GM23338 (cell line): Measurements from ENCODE around the gene MXRA5. TPM values are rescaled to one million over a fixed set of nuclear protein-coding genes. Genes with fewer than 3 reads are reported as not detected.

ENCODE experiments used
- ATAC-seq: fragments of 200-7000 bp; cut with Tn5 transposase; 3 replicates; pipeline ENCODE4 v1.9.1; 2020
- DNase-seq: peaks from one replicate; pipeline ENCODE4 v3.0.0-alpha.2; 2015; ENCODE audit warnings: low spot score
- H2AFZ ChIP-seq: fragments of 200-600 bp; sonication (generic); 2 replicates; pipeline ENCODE4 v1.8.0; 2016; ENCODE audit warnings: antibody characterized with exemption, mild to moderate bottlenecking, moderate library complexity
- H3F3A ChIP-seq: fragments of 200-600 bp; sonication (generic); replicated peaks from 2 replicates; pipeline ENCODE4 v1.8.0; 2017; ENCODE audit warnings: antibody characterized with exemption, mixed run types, low read depth
- H3K27ac ChIP-seq: fragments of 200-600 bp; sonication (generic); 2 replicates; pipeline ENCODE4 v1.6.1; 2016; ENCODE audit warnings: low read depth
- H3K27me3 ChIP-seq: fragments of 200-600 bp; sonication (generic); 2 replicates; pipeline ENCODE4 v1.8.0; 2016; ENCODE audit warnings: mild to moderate bottlenecking, mixed run types, moderate library complexity; ENCODE audit not compliant: insufficient read depth
- H3K36me3 ChIP-seq: fragments of 200-600 bp; sonication (generic); 2 replicates; pipeline ENCODE4 v1.8.0; 2016; ENCODE audit warnings: mild to moderate bottlenecking; ENCODE audit not compliant: insufficient read depth
- H3K4me1 ChIP-seq: fragments of 200-600 bp; sonication (generic); 2 replicates; pipeline ENCODE4 v1.8.0; 2016; ENCODE audit warnings: mild to moderate bottlenecking, moderate library complexity; ENCODE audit not compliant: insufficient read depth
- H3K4me2 ChIP-seq: fragments of 200-600 bp; sonication (generic); 2 replicates; pipeline ENCODE4 v1.7.1; 2017; ENCODE audit warnings: mixed run types
- H3K4me3 ChIP-seq: fragments of 200-600 bp; sonication (generic); 2 replicates; pipeline ENCODE4 v1.6.1; 2016; ENCODE audit warnings: mixed run types
- H3K79me2 ChIP-seq: fragments of 200-600 bp; sonication (generic); replicated peaks from 2 replicates; pipeline ENCODE4 v1.8.0; 2017; ENCODE audit warnings: mild to moderate bottlenecking; ENCODE audit not compliant: insufficient read depth
- H3K9me2 ChIP-seq: fragments of 200-600 bp; sonication (generic); 2 replicates; pipeline ENCODE4 v1.8.0; 2017; ENCODE audit not compliant: insufficient read depth
- H4K20me1 ChIP-seq: fragments of 200-600 bp; sonication (generic); replicated peaks from 2 replicates; pipeline ENCODE4 v1.8.0; 2017; ENCODE audit warnings: mild to moderate bottlenecking; ENCODE audit not compliant: insufficient read depth
- H3K27ac Mint-ChIP-seq: 2 replicates; pipeline ENCODE4 v1.8.0; 2020; ENCODE audit warnings: inconsistent platforms, mild to moderate bottlenecking, moderate library complexity, mixed read lengths
- H3K27me3 Mint-ChIP-seq: 3 replicates; pipeline ENCODE4 v1.8.0; 2022; ENCODE audit warnings: low read depth, mild to moderate bottlenecking, moderate library complexity, mixed read lengths, inconsistent platforms; ENCODE audit not compliant: insufficient read depth, poor library complexity
- H3K36me3 Mint-ChIP-seq: 3 replicates; pipeline ENCODE4 v1.8.0; 2021; ENCODE audit warnings: low read depth, mild to moderate bottlenecking, inconsistent platforms, moderate library complexity, mixed read lengths
- H3K4me1 Mint-ChIP-seq: 3 replicates; pipeline ENCODE4 v1.8.0; 2020; ENCODE audit warnings: mild to moderate bottlenecking, inconsistent platforms, mixed read lengths
- H3K4me3 Mint-ChIP-seq: 3 replicates; pipeline ENCODE4 v1.8.0; 2021; ENCODE audit warnings: moderate library complexity, mild to moderate bottlenecking, inconsistent platforms, mixed read lengths
- H3K9me3 Mint-ChIP-seq: 3 replicates; pipeline ENCODE4 v1.8.0; 2020; ENCODE audit warnings: moderate library complexity, mild to moderate bottlenecking, inconsistent platforms, mixed read lengths
- CREB1 ChIP-seq: fragments of 250-450 bp; sonication (Bioruptor Pico); IDR thresholded peaks from 2 replicates; pipeline ENCODE4 v1.5.0; 2020; ENCODE audit warnings: low read depth, mild to moderate bottlenecking, moderate library complexity
- CTCF ChIP-seq, 2 experiments: fragments of 200-600 bp in 1 of 2; sonication (generic) in 1 of 2; conservative IDR thresholded peaks; 2 replicates each; pipeline versions ENCODE4 v1.5.1 to v1.6.1; 2016 to 2017; ENCODE audit warnings: antibody characterized with exemption in 2 of 2, low read depth in 2 of 2, mild to moderate bottlenecking in 2 of 2, moderate library complexity in 1 of 2
- EZH2 ChIP-seq: fragments of 200-600 bp; sonication (generic); IDR thresholded peaks from one replicate; pipeline ENCODE4 v1.8.0; 2017; ENCODE audit warnings: antibody characterized with exemption, mild to moderate bottlenecking, low read depth; ENCODE audit not compliant: unreplicated experiment
- EZH2phosphoT487 ChIP-seq: fragments of 200-600 bp; sonication (generic); IDR thresholded peaks from one replicate; pipeline ENCODE4 v1.8.1; 2018; ENCODE audit warnings: antibody characterized with exemption; ENCODE audit not compliant: unreplicated experiment
- JUNB ChIP-seq: IDR thresholded peaks from one replicate; pipeline ENCODE4 v1.6.1; 2016; ENCODE audit warnings: antibody characterized with exemption; ENCODE audit not compliant: unreplicated experiment
- NANOG ChIP-seq: IDR thresholded peaks from 2 replicates; pipeline ENCODE4 v1.6.1; 2016; ENCODE audit warnings: antibody characterized with exemption, borderline replicate concordance
- POLR2AphosphoS5 ChIP-seq: IDR thresholded peaks from 2 replicates; pipeline ENCODE4 v1.6.1; 2016; ENCODE audit warnings: antibody characterized with exemption, low read depth
- REST ChIP-seq: IDR thresholded peaks from one replicate; pipeline ENCODE4 v1.6.1; 2018; ENCODE audit warnings: antibody characterized with exemption; ENCODE audit not compliant: unreplicated experiment
- STAT1 ChIP-seq: IDR thresholded peaks from one replicate; pipeline ENCODE4 v1.6.1; 2016; ENCODE audit warnings: antibody characterized with exemption; ENCODE audit not compliant: unreplicated experiment
- ZNF114 ChIP-seq: fragments of 250-450 bp; sonication (Bioruptor Pico); IDR thresholded peaks from 2 replicates; pipeline ENCODE4 v1.5.0; 2020; ENCODE audit warnings: mild to moderate bottlenecking, moderate library complexity
- ZNF331 ChIP-seq: fragments of 250-450 bp; sonication (Bioruptor Pico); IDR thresholded peaks from 2 replicates; pipeline ENCODE4 v1.5.0; 2020; ENCODE audit warnings: low read depth, mild to moderate bottlenecking, moderate library complexity
- polyA plus RNA-seq: library from polyadenylated mRNA; unstranded; fragments of >200 nt; fragmentation: Nextera tagmentation; extraction: Ambion mirVana; gene quantifications from 2 replicates; pipeline ENCODE4 v1.2.1, GENCODE V29; 2016
- total RNA-seq: library from RNA; depleted of rRNA; stranded (reverse); fragments of >200 nt; shearing (Covaris generic); gene quantifications from 2 replicates; pipeline ENCODE4 v1.2.3, GENCODE V29; 2014
- TF ChIP-seq, protein P1 (sequence below): IDR thresholded peaks from 2 replicates; pipeline ENCODE4 v1.6.1; 2016; ENCODE audit warnings: antibody characterized with exemption
- TF ChIP-seq, protein P2 (sequence below): fragments of 250-450 bp; sonication (Bioruptor Pico); IDR thresholded peaks from 2 replicates; pipeline ENCODE4 v1.5.0; 2020; ENCODE audit warnings: mild to moderate bottlenecking, moderate library complexity

MXRA5 gene
- total and polyA plus RNA-seq, 2 experiments from 2014 or later, result 0.45 to 2.6 TPM

DNA sequence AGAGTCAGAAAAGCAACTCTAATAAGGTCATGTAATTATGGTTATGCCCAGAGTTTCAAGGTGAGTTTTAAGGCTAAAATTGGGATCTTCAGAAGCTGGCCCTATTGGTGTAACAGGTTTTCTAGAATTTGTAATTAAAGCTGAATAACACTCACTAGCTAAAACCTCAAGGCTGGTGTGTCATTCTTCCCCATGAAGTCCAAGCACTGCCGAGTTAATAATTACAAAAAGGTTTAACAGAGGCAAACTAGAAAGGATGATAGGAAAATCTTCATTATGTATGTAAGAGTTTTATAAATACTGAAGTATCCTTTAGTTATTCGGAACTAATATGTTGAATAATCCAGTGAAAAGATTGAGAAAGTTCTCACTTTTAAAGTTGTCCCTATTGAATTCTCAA, 34.3 kb downstream of the MXRA5 start:
- H3K4me1 Mint-ChIP-seq, result no peaks in the 10 kb centered on the region
- H3K27me3 Mint-ChIP-seq, result peaks cover under 1% of the 10 kb centered on the region
- H3K79me2 ChIP-seq, result no peaks in the 10 kb centered on the region

More for the DNA sequence above, 34.3 kb downstream of the MXRA5 start:
- ATAC-seq (no peak), DNase-seq (no peak)
- H3K27ac Mint-ChIP-seq, result no peak overlapping the region
- H3K36me3 Mint-ChIP-seq, result peaks cover 18% of the 10 kb centered on the region
- Histone ChIP-seq H4K20me1 (no peaks in the 10 kb centered on the region), H3K36me3 (no peaks in the 10 kb centered on the region), H3K4me3 (no peak overlapping the region), H2AFZ (no peak overlapping the region), H3K4me2 (no peak overlapping the region), H3K27ac (no peak overlapping the region), H3F3A (no peaks in the 10 kb centered on the region), H3K4me1 (no peaks in the 10 kb centered on the region), H3K27me3 (no peaks in the 10 kb centered on the region), H3K9me2 (no peaks in the 10 kb centered on the region)
- no peaks in the 10 kb centered on the region; the same call in 2 of the 3 replicates for H3K9me3 Mint-ChIP-seq
- no peak overlapping the region for H3K4me3 Mint-ChIP-seq
- TF ChIP-seq ZNF331 (CRISPR knock-in tag) (no peak), EZH2 (no peak), POLR2AphosphoS5 (no peak), JUNB (no peak), REST (no peak), NANOG (no peak), EZH2phosphoT487 (no peak), CTCF (conservative IDR thresholded peaks at IDR 0.05; ENCODE audit: low read depth in 2 of 2) (no peak), CREB1 (CRISPR knock-in tag) (no peak), STAT1 (no peak), ZNF114 (no peak)
- TF ChIP-seq, protein P1, sequence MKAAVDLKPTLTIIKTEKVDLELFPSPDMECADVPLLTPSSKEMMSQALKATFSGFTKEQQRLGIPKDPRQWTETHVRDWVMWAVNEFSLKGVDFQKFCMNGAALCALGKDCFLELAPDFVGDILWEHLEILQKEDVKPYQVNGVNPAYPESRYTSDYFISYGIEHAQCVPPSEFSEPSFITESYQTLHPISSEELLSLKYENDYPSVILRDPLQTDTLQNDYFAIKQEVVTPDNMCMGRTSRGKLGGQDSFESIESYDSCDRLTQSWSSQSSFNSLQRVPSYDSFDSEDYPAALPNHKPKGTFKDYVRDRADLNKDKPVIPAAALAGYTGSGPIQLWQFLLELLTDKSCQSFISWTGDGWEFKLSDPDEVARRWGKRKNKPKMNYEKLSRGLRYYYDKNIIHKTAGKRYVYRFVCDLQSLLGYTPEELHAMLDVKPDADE, result no peak
- TF ChIP-seq, protein P2, sequence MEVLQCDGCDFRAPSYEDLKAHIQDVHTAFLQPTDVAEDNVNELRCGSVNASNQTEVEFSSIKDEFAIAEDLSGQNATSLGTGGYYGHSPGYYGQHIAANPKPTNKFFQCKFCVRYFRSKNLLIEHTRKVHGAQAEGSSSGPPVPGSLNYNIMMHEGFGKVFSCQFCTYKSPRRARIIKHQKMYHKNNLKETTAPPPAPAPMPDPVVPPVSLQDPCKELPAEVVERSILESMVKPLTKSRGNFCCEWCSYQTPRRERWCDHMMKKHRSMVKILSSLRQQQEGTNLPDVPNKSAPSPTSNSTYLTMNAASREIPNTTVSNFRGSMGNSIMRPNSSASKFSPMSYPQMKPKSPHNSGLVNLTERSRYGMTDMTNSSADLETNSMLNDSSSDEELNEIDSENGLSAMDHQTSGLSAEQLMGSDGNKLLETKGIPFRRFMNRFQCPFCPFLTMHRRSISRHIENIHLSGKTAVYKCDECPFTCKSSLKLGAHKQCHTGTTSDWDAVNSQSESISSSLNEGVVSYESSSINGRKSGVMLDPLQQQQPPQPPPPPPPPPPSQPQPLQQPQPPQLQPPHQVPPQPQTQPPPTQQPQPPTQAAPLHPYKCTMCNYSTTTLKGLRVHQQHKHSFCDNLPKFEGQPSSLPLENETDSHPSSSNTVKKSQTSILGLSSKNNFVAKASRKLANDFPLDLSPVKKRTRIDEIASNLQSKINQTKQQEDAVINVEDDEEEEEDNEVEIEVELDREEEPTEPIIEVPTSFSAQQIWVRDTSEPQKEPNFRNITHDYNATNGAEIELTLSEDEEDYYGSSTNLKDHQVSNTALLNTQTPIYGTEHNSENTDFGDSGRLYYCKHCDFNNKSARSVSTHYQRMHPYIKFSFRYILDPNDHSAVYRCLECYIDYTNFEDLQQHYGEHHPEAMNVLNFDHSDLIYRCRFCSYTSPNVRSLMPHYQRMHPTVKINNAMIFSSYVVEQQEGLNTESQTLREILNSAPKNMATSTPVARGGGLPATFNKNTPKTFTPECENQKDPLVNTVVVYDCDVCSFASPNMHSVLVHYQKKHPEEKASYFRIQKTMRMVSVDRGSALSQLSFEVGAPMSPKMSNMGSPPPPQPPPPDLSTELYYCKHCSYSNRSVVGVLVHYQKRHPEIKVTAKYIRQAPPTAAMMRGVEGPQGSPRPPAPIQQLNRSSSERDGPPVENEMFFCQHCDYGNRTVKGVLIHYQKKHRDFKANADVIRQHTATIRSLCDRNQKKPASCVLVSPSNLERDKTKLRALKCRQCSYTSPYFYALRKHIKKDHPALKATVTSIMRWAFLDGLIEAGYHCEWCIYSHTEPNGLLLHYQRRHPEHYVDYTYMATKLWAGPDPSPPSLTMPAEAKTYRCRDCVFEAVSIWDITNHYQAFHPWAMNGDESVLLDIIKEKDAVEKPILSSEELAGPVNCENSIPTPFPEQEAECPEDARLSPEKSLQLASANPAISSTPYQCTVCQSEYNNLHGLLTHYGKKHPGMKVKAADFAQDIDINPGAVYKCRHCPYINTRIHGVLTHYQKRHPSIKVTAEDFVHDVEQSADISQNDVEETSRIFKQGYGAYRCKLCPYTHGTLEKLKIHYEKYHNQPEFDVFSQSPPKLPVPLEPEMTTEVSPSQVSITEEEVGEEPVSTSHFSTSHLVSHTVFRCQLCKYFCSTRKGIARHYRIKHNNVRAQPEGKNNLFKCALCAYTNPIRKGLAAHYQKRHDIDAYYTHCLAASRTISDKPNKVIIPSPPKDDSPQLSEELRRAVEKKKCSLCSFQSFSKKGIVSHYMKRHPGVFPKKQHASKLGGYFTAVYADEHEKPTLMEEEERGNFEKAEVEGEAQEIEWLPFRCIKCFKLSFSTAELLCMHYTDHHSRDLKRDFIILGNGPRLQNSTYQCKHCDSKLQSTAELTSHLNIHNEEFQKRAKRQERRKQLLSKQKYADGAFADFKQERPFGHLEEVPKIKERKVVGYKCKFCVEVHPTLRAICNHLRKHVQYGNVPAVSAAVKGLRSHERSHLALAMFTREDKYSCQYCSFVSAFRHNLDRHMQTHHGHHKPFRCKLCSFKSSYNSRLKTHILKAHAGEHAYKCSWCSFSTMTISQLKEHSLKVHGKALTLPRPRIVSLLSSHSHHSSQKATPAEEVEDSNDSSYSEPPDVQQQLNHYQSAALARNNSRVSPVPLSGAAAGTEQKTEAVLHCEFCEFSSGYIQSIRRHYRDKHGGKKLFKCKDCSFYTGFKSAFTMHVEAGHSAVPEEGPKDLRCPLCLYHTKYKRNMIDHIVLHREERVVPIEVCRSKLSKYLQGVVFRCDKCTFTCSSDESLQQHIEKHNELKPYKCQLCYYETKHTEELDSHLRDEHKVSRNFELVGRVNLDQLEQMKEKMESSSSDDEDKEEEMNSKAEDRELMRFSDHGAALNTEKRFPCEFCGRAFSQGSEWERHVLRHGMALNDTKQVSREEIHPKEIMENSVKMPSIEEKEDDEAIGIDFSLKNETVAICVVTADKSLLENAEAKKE (CRISPR knock-in tag), result no peak
